A549 (cell line): Measurements from ENCODE around the gene LRRC51.

Experiments used
- EP300 ChIP-seq, 2 experiments: fragments of >200 bp; sonication (Bioruptor Twin); formaldehyde crosslinking; IDR thresholded peaks; 2 replicates in 1 of 2; 3 replicates in 1 of 2; pipeline ENCODE4 v1.6.1; 2016 to 2017
- NR3C1 ChIP-seq: fragments of >200 bp; sonication (Bioruptor Twin); formaldehyde crosslinking; IDR thresholded peaks from 3 replicates; pipeline ENCODE4 v1.6.1; 2017
- RAD21 ChIP-seq, 2 experiments: fragments of >200 bp in 1 of 2; sonication (Bioruptor Twin) in 1 of 2; formaldehyde crosslinking in 1 of 2; IDR thresholded peaks in 1 of 2; conservative IDR thresholded peaks in 1 of 2; 2 replicates in 1 of 2; 3 replicates in 1 of 2; pipeline ENCODE4 v1.6.1; 2012 to 2018; ENCODE audit warnings: inconsistent platforms in 1 of 2
- TF ChIP-seq, protein P1 (sequence below): fragments of >200 bp; sonication (Bioruptor Twin); formaldehyde crosslinking; IDR thresholded peaks from 3 replicates; pipeline ENCODE4 v1.5.1; 2016
- TF ChIP-seq, protein P2 (sequence below): fragments of 200-600 bp; sonication (generic); IDR thresholded peaks from 2 replicates; pipeline ENCODE4 v1.6.1; 2016; ENCODE audit warnings: antibody characterized with exemption, mild to moderate bottlenecking, moderate library complexity
- TF ChIP-seq, protein P3 (sequence below): IDR thresholded peaks from 2 replicates; pipeline ENCODE4 v1.6.1; 2012

DNA sequence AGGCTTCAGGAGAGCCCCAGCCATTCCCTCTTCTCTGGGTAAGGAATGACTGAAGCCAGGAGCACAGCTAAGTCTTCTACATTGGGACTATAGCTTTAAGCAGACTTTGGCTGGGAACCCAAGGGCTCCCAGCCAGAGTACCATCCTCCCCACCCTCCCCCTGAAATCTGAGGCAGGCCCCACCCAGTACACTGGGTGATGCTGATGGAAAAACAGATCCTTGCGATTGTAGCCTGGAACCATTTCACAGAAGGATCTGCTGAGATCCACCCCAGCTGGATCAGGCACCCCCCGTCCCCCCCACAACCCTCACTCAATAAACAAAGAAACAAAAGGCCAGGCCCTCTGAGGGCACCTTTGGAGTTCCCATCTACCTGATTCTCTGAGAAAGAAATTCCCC, 42.2 kb upstream of the LRRC51 start:
- TF ChIP-seq, protein P1, sequence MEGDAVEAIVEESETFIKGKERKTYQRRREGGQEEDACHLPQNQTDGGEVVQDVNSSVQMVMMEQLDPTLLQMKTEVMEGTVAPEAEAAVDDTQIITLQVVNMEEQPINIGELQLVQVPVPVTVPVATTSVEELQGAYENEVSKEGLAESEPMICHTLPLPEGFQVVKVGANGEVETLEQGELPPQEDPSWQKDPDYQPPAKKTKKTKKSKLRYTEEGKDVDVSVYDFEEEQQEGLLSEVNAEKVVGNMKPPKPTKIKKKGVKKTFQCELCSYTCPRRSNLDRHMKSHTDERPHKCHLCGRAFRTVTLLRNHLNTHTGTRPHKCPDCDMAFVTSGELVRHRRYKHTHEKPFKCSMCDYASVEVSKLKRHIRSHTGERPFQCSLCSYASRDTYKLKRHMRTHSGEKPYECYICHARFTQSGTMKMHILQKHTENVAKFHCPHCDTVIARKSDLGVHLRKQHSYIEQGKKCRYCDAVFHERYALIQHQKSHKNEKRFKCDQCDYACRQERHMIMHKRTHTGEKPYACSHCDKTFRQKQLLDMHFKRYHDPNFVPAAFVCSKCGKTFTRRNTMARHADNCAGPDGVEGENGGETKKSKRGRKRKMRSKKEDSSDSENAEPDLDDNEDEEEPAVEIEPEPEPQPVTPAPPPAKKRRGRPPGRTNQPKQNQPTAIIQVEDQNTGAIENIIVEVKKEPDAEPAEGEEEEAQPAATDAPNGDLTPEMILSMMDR: no peak
- no peak for TF ChIP-seq NR3C1
- TF ChIP-seq RAD21 (conservative IDR thresholded peaks at IDR 0.05 in 1 of 2, IDR thresholded peaks at IDR 0.05 in 1 of 2): no peak
- TF ChIP-seq, protein P2, sequence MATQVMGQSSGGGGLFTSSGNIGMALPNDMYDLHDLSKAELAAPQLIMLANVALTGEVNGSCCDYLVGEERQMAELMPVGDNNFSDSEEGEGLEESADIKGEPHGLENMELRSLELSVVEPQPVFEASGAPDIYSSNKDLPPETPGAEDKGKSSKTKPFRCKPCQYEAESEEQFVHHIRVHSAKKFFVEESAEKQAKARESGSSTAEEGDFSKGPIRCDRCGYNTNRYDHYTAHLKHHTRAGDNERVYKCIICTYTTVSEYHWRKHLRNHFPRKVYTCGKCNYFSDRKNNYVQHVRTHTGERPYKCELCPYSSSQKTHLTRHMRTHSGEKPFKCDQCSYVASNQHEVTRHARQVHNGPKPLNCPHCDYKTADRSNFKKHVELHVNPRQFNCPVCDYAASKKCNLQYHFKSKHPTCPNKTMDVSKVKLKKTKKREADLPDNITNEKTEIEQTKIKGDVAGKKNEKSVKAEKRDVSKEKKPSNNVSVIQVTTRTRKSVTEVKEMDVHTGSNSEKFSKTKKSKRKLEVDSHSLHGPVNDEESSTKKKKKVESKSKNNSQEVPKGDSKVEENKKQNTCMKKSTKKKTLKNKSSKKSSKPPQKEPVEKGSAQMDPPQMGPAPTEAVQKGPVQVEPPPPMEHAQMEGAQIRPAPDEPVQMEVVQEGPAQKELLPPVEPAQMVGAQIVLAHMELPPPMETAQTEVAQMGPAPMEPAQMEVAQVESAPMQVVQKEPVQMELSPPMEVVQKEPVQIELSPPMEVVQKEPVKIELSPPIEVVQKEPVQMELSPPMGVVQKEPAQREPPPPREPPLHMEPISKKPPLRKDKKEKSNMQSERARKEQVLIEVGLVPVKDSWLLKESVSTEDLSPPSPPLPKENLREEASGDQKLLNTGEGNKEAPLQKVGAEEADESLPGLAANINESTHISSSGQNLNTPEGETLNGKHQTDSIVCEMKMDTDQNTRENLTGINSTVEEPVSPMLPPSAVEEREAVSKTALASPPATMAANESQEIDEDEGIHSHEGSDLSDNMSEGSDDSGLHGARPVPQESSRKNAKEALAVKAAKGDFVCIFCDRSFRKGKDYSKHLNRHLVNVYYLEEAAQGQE: no peak
- no peak for TF ChIP-seq EP300 (IDR thresholded peaks at IDR 0.05)
- TF ChIP-seq, protein P3, sequence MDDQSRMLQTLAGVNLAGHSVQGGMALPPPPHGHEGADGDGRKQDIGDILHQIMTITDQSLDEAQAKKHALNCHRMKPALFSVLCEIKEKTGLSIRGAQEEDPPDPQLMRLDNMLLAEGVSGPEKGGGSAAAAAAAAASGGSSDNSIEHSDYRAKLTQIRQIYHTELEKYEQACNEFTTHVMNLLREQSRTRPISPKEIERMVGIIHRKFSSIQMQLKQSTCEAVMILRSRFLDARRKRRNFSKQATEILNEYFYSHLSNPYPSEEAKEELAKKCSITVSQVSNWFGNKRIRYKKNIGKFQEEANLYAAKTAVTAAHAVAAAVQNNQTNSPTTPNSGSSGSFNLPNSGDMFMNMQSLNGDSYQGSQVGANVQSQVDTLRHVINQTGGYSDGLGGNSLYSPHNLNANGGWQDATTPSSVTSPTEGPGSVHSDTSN: no peak
